ENCODE measurements around the gene AGPAT2. TPM values are rescaled to one million over a fixed set of nuclear protein-coding genes. Genes with fewer than 3 reads are reported as not detected.

Gene AGPAT2
- total RNA-seq, 1 donor, result 30.0 TPM

GRCh38 chr9:136661641-136662325, 25.5 kb downstream of the AGPAT2 start:
- H2AFZ ChIP-seq (ENCODE audit: low read length), result no peak overlapping the region
- H3K4me2 ChIP-seq (ENCODE audit: insufficient read depth, low read length), result no peak overlapping the region
- H3K79me2 ChIP-seq (ENCODE audit: insufficient read depth, low read length), result no peaks in the 10 kb centered on the region
- no peaks in the 10 kb centered on the region for H3K9me3 ChIP-seq (ENCODE audit: low read depth, low read length)
- no peaks in the 10 kb centered on the region for H3K36me3 ChIP-seq (ENCODE audit: insufficient read depth, low read length)
- no peak overlapping the region for H3K27ac ChIP-seq (ENCODE audit: low read depth, low read length)
- no peak for TF ChIP-seq CTCF (IDR thresholded peaks at IDR 0.05; ENCODE audit: extremely low read depth, low read depth, low read length)
- H3K27me3 ChIP-seq (ENCODE audit: insufficient read depth, low read length), result peaks cover 12% of the 10 kb centered on the region
- H4K20me1 ChIP-seq (ENCODE audit: insufficient read depth, low read length), result no peaks in the 10 kb centered on the region
- no peak for DNase-seq (ENCODE audit: insufficient read length, low spot score, missing footprints)
- peaks cover 3% of the 10 kb centered on the region for H3K4me1 ChIP-seq (ENCODE audit: insufficient read depth, low read length)
- H3K4me3 ChIP-seq (ENCODE audit: insufficient read depth, low read length), result no peak overlapping the region

DNA sequence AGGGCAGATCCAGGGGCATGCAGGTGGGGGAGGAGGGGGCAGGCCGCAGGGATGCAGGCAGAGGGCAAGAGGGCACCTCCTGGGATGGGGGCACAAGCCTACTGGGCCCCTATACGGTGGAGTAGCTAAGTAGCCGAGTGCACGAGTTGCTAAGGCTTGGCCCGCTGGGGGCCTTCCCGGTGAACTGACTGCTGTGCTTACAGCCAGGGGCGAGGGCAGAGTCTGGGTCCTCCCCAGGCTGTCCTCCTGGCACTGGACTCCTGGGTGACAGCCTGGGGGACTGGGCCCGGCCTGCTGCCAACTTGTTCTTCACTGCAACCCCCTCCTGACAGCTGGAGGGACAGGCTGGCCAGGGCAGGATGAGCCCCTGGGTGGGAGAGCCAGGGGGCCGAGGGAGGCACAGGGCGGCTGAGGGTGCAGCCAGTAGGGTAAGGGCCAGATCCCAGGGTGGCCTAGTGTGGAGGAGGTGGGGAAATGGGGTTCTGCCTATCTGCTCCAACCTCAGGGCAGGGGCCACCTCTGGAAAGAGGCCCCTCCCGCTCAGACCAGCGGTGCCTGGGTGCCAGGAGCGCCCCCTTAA, 26.2 kb downstream of the AGPAT2 start:
- Histone ChIP-seq H3K36me3 (ENCODE audit: insufficient read depth, low read length) (no peaks in the 10 kb centered on the region), H3K27ac (ENCODE audit: low read depth, low read length) (no peak overlapping the region), H3K79me2 (ENCODE audit: insufficient read depth, low read length) (no peaks in the 10 kb centered on the region), H3K9me3 (ENCODE audit: low read depth, low read length) (no peaks in the 10 kb centered on the region), H2AFZ (ENCODE audit: low read length) (no peak overlapping the region), H3K4me1 (ENCODE audit: insufficient read depth, low read length) (peaks cover 3% of the 10 kb centered on the region), H3K4me2 (ENCODE audit: insufficient read depth, low read length) (no peak overlapping the region), H3K27me3 (ENCODE audit: insufficient read depth, low read length) (peaks cover 9% of the 10 kb centered on the region), H3K4me3 (ENCODE audit: insufficient read depth, low read length) (no peak overlapping the region), H4K20me1 (ENCODE audit: insufficient read depth, low read length) (no peaks in the 10 kb centered on the region)
- DNase-seq (ENCODE audit: insufficient read length, low spot score, missing footprints), result no peak
- no peak for TF ChIP-seq CTCF (IDR thresholded peaks at IDR 0.05; ENCODE audit: extremely low read depth, low read depth, low read length)

- Histone ChIP-seq H3K27me3 (ENCODE audit: insufficient read depth, low read length) (peaks cover 9% of the 10 kb centered on the region), H3K27ac (ENCODE audit: low read depth, low read length) (no peak overlapping the region), H3K36me3 (ENCODE audit: insufficient read depth, low read length) (no peaks in the 10 kb centered on the region), H3K9me3 (ENCODE audit: low read depth, low read length) (no peaks in the 10 kb centered on the region), H4K20me1 (ENCODE audit: insufficient read depth, low read length) (no peaks in the 10 kb centered on the region), H3K79me2 (ENCODE audit: insufficient read depth, low read length) (no peaks in the 10 kb centered on the region), H3K4me1 (ENCODE audit: insufficient read depth, low read length) (peaks cover under 1% of the 10 kb centered on the region), H3K4me3 (ENCODE audit: insufficient read depth, low read length) (no peak overlapping the region), H2AFZ (ENCODE audit: low read length) (no peak overlapping the region), H3K4me2 (ENCODE audit: insufficient read depth, low read length) (no peak overlapping the region)
- no peak for DNase-seq (ENCODE audit: insufficient read length, low spot score, missing footprints)
- no peak for TF ChIP-seq CTCF (IDR thresholded peaks at IDR 0.05; ENCODE audit: extremely low read depth, low read depth, low read length)
Observed at GRCh38 chr9:136659861-136660784, 27.1 kb downstream of the AGPAT2 start.
